Neural cell (in vitro differentiated cells): ENCODE measurements around the gene DUSP12. TPM values are rescaled to one million over a fixed set of nuclear protein-coding genes. Genes with fewer than 3 reads are reported as not detected.

Experiments used
- H2AFZ ChIP-seq: fragments of 200-600, 300-800 bp; sonication (generic), shearing (Covaris generic); 2 replicates; pipeline ENCODE4 v1.6.0; 2014; ENCODE audit warnings: low read depth, mild to moderate bottlenecking, antibody characterized with exemption, low read length, moderate library complexity
- H3F3A ChIP-seq: fragments of 200-600 bp; shearing (Covaris generic); 2 replicates; pipeline ENCODE4 v1.6.1; 2016; ENCODE audit warnings: mild to moderate bottlenecking, moderate library complexity, mixed read lengths, antibody characterized with exemption, low read length; ENCODE audit not compliant: insufficient read depth, poor library complexity, severe bottlenecking
- H3K27ac ChIP-seq: fragments of 200-600, 300-800 bp; sonication (generic), shearing (Covaris generic); 2 replicates; pipeline ENCODE4 v1.5.1; 2014; ENCODE audit warnings: mild to moderate bottlenecking, low read length, moderate library complexity
- H3K27me3 ChIP-seq: fragments of 300-800, 200-600 bp; sonication (generic), shearing (Covaris generic); 2 replicates; pipeline ENCODE4 v1.6.0; 2014; ENCODE audit warnings: mild to moderate bottlenecking, low read depth, low read length, moderate library complexity; ENCODE audit not compliant: insufficient read depth
- H3K36me3 ChIP-seq: fragments of 300-800, 200-600 bp; sonication (generic), shearing (Covaris generic); 2 replicates; pipeline ENCODE4 v1.5.1; 2014; ENCODE audit warnings: mild to moderate bottlenecking, antibody characterized with exemption, low read length, moderate library complexity; ENCODE audit not compliant: insufficient read depth
- H3K4me2 ChIP-seq: fragments of 300-800, 200-600 bp; sonication (generic), shearing (Covaris generic); 2 replicates; pipeline ENCODE4 v1.6.0; 2014; ENCODE audit warnings: mild to moderate bottlenecking, low read length
- H3K4me3 ChIP-seq: fragments of 300-800, 200-600 bp; sonication (generic), shearing (Covaris generic); 2 replicates; pipeline ENCODE4 v1.5.1; 2014; ENCODE audit warnings: mild to moderate bottlenecking, low read length, moderate library complexity
- H3K79me2 ChIP-seq: fragments of 200-600 bp; shearing (Covaris generic); replicated peaks from 2 replicates; pipeline ENCODE4 v1.6.0; 2014; ENCODE audit warnings: mild to moderate bottlenecking, low read length, moderate library complexity; ENCODE audit not compliant: insufficient read depth
- H3K9ac ChIP-seq: fragments of 300-800, 200-600 bp; sonication (generic), shearing (Covaris generic); 2 replicates; pipeline ENCODE4 v1.6.1; 2016; ENCODE audit warnings: mild to moderate bottlenecking, low read length, mixed read lengths
- H3K9me2 ChIP-seq: fragments of 200-600 bp; shearing (Covaris generic); 2 replicates; pipeline ENCODE4 v1.6.1; 2016; ENCODE audit warnings: mild to moderate bottlenecking, low read length, mixed read lengths; ENCODE audit not compliant: insufficient read depth
- H3K9me3 ChIP-seq: fragments of 200-600, 300-800 bp; sonication (generic), shearing (Covaris generic); 2 replicates; pipeline ENCODE4 v1.6.1; 2016; ENCODE audit warnings: mild to moderate bottlenecking, mixed run types, low read length, moderate library complexity, mixed read lengths
- H4K20me1 ChIP-seq: fragments of 200-600 bp; shearing (Covaris generic); 2 replicates; pipeline ENCODE4 v1.6.1; 2016; ENCODE audit warnings: mild to moderate bottlenecking, mixed run types; ENCODE audit not compliant: insufficient read depth
- POLR2AphosphoS5 ChIP-seq: IDR thresholded peaks from 2 replicates; pipeline ENCODE4 v1.6.1; 2012
- RAD21 ChIP-seq: fragments of 450-650 bp; conservative IDR thresholded peaks from 2 replicates; pipeline ENCODE4 v1.6.1; 2014; ENCODE audit warnings: antibody characterized with exemption, mild to moderate bottlenecking, moderate library complexity
- SMC3 ChIP-seq: fragments of 450-650 bp; conservative IDR thresholded peaks from 2 replicates; pipeline ENCODE4 v1.6.1; 2014; ENCODE audit warnings: antibody characterized with exemption, mild to moderate bottlenecking, moderate library complexity; ENCODE audit not compliant: poor library complexity
- TAF1 ChIP-seq: IDR thresholded peaks from 2 replicates; pipeline ENCODE4 v1.6.1; 2012; ENCODE audit warnings: low read depth
- polyA plus RNA-seq: library from polyadenylated mRNA; depleted of rRNA; stranded (reverse); fragments of >200 nt; gene quantifications from 2 replicates; pipeline ENCODE4 v1.2.3, GENCODE V29; 2014
- TF ChIP-seq, protein P1 (sequence below): fragments of 450-650 bp; IDR thresholded peaks from 2 replicates; pipeline ENCODE4 v1.5.1; 2014; ENCODE audit warnings: antibody characterized with exemption, mild to moderate bottlenecking, moderate library complexity; ENCODE audit not compliant: poor library complexity, severe bottlenecking
- TF ChIP-seq, protein P2 (sequence below): IDR thresholded peaks from 2 replicates; pipeline ENCODE4 v1.6.1; 2012; ENCODE audit warnings: borderline replicate concordance

Gene DUSP12
- polyA plus RNA-seq, 1 donor from 2014 or later: 209 TPM

DNA sequence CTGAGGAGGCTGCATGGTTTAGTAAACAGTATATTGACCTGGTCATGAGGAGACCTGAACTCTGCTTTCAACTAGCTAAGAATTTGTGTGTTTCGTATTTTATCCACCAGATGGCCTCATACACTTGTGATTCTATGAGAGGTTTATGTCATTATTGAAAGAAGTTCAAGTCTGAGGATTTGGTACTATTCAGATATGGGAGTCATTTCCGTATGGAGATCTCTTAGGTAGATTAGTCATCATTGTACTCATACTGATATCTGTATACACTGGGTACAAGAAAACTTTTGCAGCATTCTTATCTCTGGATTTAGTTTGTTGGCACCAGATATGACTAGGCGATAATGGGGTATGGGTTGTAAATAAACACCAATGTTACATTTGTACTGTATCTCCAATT lies 43.2 kb downstream of the DUSP12 start:
- Histone ChIP-seq H3K27me3 (no peaks in the 10 kb centered on the region), H4K20me1 (no peaks in the 10 kb centered on the region), H3K36me3 (no peaks in the 10 kb centered on the region), H3K27ac (no peak overlapping the region), H3K4me2 (no peak overlapping the region), H3K4me3 (no peak overlapping the region), H2AFZ (no peak overlapping the region), H3F3A (no peaks in the 10 kb centered on the region), H3K79me2 (no peaks in the 10 kb centered on the region), H3K9ac (no peak overlapping the region), H3K9me2 (no peaks in the 10 kb centered on the region), H3K9me3 (no peaks in the 10 kb centered on the region)
- TF ChIP-seq RAD21 (peak; percentile 81), TAF1 (no peak), SMC3 (peak; percentile 87)
- TF ChIP-seq, protein P1, sequence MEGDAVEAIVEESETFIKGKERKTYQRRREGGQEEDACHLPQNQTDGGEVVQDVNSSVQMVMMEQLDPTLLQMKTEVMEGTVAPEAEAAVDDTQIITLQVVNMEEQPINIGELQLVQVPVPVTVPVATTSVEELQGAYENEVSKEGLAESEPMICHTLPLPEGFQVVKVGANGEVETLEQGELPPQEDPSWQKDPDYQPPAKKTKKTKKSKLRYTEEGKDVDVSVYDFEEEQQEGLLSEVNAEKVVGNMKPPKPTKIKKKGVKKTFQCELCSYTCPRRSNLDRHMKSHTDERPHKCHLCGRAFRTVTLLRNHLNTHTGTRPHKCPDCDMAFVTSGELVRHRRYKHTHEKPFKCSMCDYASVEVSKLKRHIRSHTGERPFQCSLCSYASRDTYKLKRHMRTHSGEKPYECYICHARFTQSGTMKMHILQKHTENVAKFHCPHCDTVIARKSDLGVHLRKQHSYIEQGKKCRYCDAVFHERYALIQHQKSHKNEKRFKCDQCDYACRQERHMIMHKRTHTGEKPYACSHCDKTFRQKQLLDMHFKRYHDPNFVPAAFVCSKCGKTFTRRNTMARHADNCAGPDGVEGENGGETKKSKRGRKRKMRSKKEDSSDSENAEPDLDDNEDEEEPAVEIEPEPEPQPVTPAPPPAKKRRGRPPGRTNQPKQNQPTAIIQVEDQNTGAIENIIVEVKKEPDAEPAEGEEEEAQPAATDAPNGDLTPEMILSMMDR: peak; percentile 78

DNA sequence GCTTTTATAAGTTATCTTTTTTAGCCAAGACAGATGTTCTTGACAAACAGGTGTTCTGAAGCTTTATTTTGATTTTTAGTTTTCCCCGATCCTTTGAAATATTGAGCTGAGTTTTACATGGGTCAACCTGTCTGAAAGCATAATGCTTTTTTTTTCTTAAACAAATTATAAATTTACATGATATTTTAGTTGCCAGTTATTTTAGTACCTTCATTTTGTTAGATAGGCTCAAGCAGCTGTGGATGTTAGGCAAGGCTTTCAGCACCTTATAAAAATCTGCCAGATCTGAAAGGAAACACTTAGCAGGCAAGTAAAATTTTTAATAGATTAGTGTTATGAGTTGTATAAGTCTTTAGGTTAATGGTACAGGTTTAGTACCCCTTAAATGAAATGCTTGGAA lies 50.2 kb downstream of the DUSP12 start:
- Histone ChIP-seq H3K9me2 (no peaks in the 10 kb centered on the region), H4K20me1 (no peaks in the 10 kb centered on the region), H3K9ac (no peak overlapping the region), H3K27ac (no peak overlapping the region), H3K4me2 (no peak overlapping the region), H3K9me3 (no peaks in the 10 kb centered on the region), H2AFZ (no peak overlapping the region), H3K4me3 (no peak overlapping the region), H3K27me3 (no peaks in the 10 kb centered on the region), H3K79me2 (no peaks in the 10 kb centered on the region), H3K36me3 (peaks cover 12% of the 10 kb centered on the region), H3F3A (no peaks in the 10 kb centered on the region)
- no peak for TF ChIP-seq POLR2AphosphoS5
- TF ChIP-seq TAF1: no peak
- TF ChIP-seq, protein P1: no peak
- no peak for TF ChIP-seq SMC3

DNA sequence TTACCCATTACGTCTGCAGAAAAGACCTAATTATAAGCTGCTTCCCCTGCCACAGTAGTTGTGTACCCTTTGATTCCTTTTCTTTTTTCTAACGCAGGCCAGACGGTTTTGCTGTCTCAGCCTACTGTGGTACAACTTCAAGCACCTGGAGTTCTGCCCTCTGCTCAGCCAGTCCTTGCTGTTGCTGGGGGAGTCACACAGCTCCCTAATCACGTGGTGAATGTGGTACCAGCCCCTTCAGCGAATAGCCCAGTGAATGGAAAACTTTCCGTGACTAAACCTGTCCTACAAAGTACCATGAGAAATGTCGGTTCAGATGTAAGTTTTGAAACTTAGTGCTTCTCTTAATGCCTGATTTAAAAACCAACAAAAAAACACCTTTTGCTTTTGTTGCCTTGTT lies 52.4 kb downstream of the DUSP12 start:
- peaks cover 12% of the 10 kb centered on the region for H3K36me3 ChIP-seq
- H3K9me2 ChIP-seq: no peaks in the 10 kb centered on the region
- no peak overlapping the region for H3K4me2 ChIP-seq
- H2AFZ ChIP-seq: no peak overlapping the region
- no peak overlapping the region for H3K9ac ChIP-seq
- no peaks in the 10 kb centered on the region for H4K20me1 ChIP-seq
- no peak overlapping the region for H3K27ac ChIP-seq
- H3K9me3 ChIP-seq: no peaks in the 10 kb centered on the region
- TF ChIP-seq, protein P1: no peak
- TF ChIP-seq, protein P2, sequence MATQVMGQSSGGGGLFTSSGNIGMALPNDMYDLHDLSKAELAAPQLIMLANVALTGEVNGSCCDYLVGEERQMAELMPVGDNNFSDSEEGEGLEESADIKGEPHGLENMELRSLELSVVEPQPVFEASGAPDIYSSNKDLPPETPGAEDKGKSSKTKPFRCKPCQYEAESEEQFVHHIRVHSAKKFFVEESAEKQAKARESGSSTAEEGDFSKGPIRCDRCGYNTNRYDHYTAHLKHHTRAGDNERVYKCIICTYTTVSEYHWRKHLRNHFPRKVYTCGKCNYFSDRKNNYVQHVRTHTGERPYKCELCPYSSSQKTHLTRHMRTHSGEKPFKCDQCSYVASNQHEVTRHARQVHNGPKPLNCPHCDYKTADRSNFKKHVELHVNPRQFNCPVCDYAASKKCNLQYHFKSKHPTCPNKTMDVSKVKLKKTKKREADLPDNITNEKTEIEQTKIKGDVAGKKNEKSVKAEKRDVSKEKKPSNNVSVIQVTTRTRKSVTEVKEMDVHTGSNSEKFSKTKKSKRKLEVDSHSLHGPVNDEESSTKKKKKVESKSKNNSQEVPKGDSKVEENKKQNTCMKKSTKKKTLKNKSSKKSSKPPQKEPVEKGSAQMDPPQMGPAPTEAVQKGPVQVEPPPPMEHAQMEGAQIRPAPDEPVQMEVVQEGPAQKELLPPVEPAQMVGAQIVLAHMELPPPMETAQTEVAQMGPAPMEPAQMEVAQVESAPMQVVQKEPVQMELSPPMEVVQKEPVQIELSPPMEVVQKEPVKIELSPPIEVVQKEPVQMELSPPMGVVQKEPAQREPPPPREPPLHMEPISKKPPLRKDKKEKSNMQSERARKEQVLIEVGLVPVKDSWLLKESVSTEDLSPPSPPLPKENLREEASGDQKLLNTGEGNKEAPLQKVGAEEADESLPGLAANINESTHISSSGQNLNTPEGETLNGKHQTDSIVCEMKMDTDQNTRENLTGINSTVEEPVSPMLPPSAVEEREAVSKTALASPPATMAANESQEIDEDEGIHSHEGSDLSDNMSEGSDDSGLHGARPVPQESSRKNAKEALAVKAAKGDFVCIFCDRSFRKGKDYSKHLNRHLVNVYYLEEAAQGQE: no peak
- TF ChIP-seq SMC3 (no peak), POLR2AphosphoS5 (no peak)
- no peaks in the 10 kb centered on the region for H3K79me2 ChIP-seq
- no peaks in the 10 kb centered on the region for H3F3A ChIP-seq
- H3K4me3 ChIP-seq: no peak overlapping the region
- no peaks in the 10 kb centered on the region for H3K27me3 ChIP-seq
